Ectodermal cell (in vitro differentiated cells): ENCODE measurements around the gene EVPLL.
"Not testable (repeated sequence)": the region's sequence is repeated elsewhere in the genome, so short reads cannot be mapped to it uniquely, and the experiment has no call there.

ENCODE experiments used
- H3K27ac ChIP-seq: 2 replicates; pipeline ENCODE4 v1.7.0; 2013; ENCODE audit warnings: mild to moderate bottlenecking, low read depth, low read length; ENCODE audit not compliant: insufficient read depth, poor library complexity, severe bottlenecking
- H3K27me3 ChIP-seq: 2 replicates; pipeline ENCODE4 v1.7.0; 2013; ENCODE audit warnings: mild to moderate bottlenecking, low read length; ENCODE audit not compliant: insufficient read depth, control insufficient read depth, poor library complexity, severe bottlenecking
- H3K36me3 ChIP-seq: one replicate; pipeline ENCODE4 v1.7.0; 2013; ENCODE audit warnings: low read length; ENCODE audit not compliant: control insufficient read depth, insufficient read depth
- H3K4me1 ChIP-seq: one replicate; pipeline ENCODE4 v1.7.0; 2013; ENCODE audit warnings: low read length; ENCODE audit not compliant: control insufficient read depth, insufficient read depth
- H3K4me3 ChIP-seq: 2 replicates; pipeline ENCODE4 v1.7.0; 2013; ENCODE audit warnings: low read depth, low read length, control low read depth; ENCODE audit not compliant: insufficient read depth
- H3K9me3 ChIP-seq: 2 replicates; pipeline ENCODE4 v1.7.0; 2013; ENCODE audit warnings: mild to moderate bottlenecking, low read length, moderate library complexity; ENCODE audit not compliant: control insufficient read depth
- WGBS, 2 experiments: methylation state at CpG; one replicate each; pipeline ENCODE4 v1.1.7; 2013; ENCODE audit warnings: missing lambda C conversion rate in 2 of 2; 5-methylcytosine and 5-hydroxymethylcytosine counted together

Gene EVPLL

DNA sequence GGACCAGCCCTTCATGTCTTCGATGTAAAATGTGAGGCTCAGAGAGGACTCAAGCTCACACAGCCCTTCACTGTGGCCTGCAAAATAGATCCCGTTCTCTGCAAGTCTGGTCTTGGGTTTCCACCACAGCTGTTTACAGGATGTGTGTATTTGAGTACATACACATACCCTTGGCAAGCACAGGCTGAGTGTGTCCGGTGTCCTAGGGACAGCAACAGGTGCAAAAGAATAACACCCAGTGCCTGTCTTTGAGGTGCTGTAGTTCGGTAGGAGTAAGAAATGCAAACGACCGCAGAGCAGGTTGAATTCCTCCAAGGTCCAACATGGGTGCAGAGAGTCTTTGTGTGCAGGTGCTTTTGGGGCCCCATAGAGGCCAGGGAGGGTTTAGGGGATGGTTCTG lies 44.9 kb downstream of the EVPLL start:
- H3K27ac ChIP-seq, H3K9me3 ChIP-seq, H3K4me1 ChIP-seq, H3K4me3 ChIP-seq, H3K27me3 ChIP-seq, H3K36me3 ChIP-seq: not testable (repeated sequence)
- 78 to 93% methylated on average over 3 to 5 of the region's 6 CpGs for WGBS, 2 experiments

- not testable (repeated sequence) for H3K36me3 ChIP-seq, H3K27ac ChIP-seq, H3K4me3 ChIP-seq, H3K27me3 ChIP-seq, H3K9me3 ChIP-seq, H3K4me1 ChIP-seq
- 86 to 100% methylated on average over 1 of the region's 7 CpGs for WGBS, 2 experiments
Observed at GRCh38 chr17:18423015-18423414, 45.4 kb downstream of the EVPLL start.

DNA sequence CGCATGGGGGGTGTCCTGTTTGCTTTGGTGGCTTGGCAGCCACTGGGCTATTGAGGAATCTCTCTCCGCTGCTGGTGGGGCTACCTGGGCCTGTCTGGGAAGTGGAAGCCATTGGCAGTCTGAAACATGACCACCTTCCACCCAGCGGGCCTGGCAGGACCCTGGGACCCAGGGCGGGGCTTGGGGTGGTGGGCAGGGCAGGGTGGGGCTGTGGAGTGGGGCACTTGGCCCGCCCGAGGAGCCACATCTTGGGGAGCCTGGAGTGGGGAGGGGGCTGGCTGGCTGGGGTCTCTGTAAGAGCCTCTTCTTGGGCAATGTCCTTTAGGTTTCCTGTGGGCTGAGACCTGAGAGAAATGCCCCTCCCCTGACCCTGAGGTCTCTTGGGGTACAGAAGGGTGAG lies 48.0 kb downstream of the EVPLL start:
- H3K36me3 ChIP-seq, H3K4me1 ChIP-seq, H3K27ac ChIP-seq, H3K9me3 ChIP-seq, H3K4me3 ChIP-seq, H3K27me3 ChIP-seq: not testable (repeated sequence)
- 94 to 100% methylated on average over 4 of the region's 6 CpGs for WGBS, 2 experiments

DNA sequence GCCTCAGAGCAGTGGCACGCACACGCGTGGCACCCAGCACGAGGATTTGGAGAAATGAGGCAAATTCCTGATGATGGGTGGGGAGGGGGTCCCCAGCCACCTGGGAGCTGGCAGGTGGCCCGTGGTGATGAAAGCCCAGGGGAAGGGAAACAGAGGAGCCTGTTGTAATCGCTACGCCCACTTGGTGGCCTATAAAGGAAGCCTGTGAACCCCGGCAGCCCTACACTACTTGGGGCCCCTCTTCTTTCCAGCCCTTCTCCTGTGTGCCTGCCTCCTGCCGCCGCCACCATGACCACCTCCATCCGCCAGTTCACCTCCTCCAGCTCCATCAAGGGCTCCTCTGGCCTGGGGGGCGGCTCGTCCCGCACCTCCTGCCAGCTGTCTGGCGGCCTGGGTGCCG lies 49.1 kb downstream of the EVPLL start:
- H3K27me3 ChIP-seq, H3K36me3 ChIP-seq, H3K27ac ChIP-seq, H3K9me3 ChIP-seq, H3K4me1 ChIP-seq, H3K4me3 ChIP-seq: not testable (repeated sequence)
- WGBS, 2 experiments = no CpG with 5 or more reads among the region's 16 CpGs

GRCh38 chr17:18432206-18432605 lies 54.6 kb downstream of the EVPLL start:
- WGBS, 2 experiments = no CpG with 5 or more reads among the region's 9 CpGs
- not testable (repeated sequence) for H3K9me3 ChIP-seq, H3K27ac ChIP-seq, H3K4me3 ChIP-seq, H3K36me3 ChIP-seq, H3K27me3 ChIP-seq, H3K4me1 ChIP-seq
